CD4-positive, alpha-beta T cell treated with Interleukin-17A for 1 hour (primary cell): Measurements from ENCODE around the gene ACP7.

ENCODE experiments used
- DNase-seq: peaks from one replicate; pipeline ENCODE4 v3.0.0-alpha.2; 2020

Gene ACP7

DNA sequence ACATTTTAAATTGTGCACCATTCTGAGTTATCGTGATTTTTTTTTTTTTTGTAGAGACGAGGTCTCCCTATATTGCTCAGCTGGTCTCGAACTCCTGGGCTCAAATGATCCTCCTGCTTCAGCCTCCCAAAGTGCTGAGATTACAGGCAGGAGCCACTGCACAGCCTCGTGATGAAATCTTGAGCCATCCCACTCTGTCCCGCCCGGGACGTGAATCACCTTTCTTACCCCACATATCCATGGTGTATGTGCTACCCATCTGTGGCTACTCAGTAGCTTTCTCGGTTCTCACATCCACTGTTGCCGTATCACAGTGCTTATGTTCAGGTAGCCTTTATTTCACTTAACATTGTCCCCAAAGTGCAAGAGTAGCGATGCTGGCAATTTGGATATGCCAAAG is 67.9 kb downstream of the ACP7 start:
- DNase-seq, result no peak

DNA sequence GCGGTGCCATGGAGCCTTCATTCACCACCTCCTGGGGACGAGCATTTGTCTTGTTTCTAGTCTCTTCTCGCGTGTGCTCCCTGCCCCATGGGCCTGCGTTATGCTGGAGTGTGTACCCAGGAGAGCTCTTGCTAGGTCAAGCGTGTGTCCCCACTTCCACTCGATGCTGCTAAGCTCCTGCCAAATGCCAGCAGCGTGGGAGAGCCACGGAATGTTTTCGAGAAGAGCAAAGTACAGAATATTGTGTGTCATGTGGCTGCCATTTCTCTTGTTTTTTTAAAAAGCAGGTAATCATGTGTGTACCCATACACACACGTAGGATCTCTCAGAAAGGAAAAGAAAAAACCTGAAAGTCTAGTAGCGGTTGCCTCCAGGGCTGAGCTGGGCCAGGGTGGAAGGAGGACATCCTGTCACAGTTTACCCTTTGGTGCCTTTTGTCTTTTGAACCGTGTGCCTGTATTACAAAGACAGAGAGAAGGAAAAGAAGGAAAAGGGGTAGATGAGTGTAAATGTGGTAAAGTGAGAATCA is 70.0 kb downstream of the ACP7 start:
- DNase-seq, result no peak

DNA sequence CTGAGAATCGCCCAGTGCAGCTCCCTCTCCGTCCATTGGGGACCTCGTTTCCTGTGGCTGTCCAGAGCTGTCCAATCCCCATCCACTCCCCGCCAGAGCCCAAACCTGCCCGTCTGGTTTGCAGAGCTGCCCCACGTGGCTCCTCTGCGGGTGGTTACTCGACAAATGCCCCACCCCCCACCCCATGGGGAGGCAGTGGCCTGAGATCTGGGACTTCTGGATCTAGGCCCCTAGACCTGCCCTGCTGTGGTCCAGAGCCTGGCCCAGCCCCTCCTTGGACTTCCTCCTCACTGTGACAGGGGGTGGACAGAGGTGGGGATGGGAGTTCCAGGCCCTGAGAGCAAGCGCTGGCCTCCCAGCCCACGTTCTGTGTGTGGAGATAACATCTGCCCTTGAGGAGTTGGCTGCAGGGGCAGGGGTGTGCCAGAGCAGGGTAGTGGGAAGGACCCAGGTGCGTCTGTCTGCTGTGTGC is 70.5 kb downstream of the ACP7 start:
- no peak for DNase-seq

DNA sequence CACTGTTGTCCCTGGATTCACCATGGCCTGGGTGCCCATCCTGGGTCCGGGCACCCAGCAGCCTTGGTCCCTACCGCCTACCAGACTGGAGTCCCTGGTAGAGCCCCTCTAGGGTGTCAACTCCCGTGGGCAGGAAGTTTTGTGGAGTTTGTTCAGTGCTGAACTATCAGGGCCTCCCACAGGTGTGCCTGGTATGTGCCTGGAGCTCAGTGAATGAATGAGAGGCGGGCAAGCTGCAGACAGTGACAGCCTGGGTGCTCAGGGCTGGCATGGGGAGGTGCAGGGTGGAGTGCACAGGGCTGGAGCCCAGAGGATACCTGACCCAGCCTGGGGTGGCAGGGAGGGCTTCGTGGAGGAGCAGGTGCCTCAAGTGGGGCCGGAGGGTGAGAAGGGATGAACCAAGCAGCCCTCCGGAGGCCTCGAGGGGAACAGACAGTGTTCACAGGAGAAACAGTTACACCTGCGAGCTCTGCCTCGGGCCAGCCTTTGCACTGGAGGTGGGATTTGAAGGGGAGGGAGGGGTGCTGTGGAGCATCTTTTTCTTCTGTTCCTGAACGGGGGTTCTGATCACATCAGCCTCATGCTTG is 71.0 kb downstream of the ACP7 start:
- no peak for DNase-seq

DNA sequence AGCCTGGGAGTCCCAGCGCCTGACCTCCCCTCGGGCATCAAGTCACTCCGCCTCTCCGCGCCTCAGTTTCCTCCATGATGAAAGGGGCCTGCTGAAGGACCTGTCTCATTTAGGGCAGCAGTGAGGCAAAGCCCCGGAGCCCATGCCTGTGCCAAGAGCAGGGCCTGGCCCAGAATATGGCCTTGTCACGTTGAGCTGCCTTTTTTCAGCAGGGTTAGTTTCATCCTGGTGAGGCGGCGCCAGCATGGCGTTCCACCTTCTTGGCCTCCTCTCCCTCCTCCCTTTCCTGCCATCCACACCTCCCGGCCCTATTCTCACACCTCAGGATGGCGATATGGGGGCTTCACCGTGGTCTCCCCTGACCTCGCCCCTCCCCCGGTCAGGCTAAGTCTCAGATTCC is 71.6 kb downstream of the ACP7 start:
- no peak for DNase-seq

DNA sequence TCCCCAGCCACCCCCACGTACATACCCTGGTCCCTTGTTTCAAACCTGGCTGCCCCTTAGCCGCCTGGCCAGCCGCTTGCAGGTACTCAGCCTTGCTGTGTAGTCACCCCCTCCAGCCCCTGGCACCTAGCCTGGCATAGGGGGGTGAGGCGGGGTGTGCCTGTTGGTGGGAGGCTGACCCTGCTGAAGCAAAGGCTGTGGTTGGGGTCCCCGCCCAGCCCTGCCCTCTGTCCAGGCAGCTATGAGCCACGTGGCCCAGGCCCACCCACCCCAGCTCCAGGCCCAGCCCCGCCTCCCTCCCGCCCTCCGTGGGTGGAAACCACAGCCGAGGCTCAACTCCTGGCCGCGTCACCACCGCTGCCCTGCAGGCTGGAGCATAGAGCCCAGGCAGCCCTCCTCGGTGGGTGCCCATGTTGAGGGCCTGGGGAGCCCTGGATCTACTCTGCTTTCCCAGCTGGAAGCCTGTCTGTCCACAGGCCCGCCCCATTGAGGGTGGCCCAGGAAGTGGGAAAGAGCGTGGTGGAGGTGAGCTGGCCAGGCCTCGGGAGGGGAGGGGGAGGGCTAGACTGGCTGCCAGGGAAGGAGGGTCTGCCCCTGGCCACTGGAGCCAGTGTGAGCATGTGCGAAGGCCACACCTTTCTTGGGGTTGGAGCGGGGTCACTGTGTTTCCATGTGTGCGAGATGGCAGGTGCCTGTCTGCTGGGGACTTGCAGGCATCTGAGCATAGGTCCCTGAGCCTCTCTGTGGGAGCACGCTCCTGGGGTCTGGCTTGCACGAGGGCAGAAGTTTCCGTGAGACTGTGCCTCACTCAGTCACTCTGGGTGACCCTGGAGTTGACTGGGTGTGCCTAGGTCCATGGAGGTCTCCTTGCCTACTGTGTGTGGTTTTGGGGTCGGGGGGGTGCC is 72.4 kb downstream of the ACP7 start:
- DNase-seq, result no peak

DNA sequence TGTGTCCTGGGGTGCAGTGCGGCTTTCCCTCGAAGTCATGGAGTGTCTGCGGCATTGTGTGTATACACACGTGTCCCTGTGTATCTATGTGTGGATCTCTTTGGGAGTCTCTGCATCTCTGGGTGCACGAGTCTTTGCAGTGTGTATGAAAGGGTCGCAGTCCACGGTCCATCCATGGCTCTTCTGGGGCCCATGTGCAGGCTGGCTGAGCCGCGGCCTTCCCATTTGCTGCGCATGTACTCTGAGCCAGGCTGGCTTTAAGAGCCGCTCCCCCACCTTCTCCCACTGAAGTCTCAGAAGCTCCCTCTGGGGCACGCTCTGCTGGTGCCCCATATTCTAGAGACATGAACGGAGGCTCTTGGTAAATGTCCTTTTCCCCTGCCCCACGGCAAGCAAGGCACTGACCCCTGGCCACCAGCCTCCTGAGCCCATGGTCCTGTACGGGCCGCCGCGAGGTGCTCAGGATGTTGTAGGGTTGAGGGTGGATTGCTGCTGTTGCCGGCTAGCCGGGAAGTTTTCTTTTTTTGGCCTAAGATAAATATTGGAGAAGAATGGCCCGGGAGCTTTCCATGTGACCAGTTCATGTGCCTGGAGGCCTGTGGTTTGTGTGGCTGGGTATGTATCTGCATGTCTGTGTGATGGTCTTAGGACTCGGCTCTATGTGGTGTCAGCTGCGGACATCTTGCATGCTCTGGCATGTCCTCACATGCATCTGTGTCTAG is 73.3 kb downstream of the ACP7 start:
- DNase-seq, result no peak

DNA sequence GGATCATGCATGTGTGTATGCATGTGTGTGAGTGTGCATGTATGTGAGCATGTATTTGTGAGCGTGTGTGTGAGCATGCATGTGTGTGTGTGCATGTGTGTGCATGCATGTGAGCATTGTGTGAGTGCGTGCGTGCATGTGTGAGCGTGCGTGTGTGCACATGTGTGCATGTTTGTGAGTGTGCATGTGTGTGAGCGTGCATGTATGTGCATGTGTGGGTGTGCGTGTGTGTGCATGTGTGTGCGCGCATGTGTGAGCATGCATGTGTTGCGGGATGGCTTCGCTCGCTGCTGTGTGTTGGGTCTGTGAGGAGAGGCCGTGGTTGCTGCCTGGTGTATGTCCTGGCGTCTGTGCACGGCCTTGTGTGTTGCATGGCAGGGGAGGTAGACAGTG is 73.8 kb downstream of the ACP7 start:
- DNase-seq, result no peak

DNA sequence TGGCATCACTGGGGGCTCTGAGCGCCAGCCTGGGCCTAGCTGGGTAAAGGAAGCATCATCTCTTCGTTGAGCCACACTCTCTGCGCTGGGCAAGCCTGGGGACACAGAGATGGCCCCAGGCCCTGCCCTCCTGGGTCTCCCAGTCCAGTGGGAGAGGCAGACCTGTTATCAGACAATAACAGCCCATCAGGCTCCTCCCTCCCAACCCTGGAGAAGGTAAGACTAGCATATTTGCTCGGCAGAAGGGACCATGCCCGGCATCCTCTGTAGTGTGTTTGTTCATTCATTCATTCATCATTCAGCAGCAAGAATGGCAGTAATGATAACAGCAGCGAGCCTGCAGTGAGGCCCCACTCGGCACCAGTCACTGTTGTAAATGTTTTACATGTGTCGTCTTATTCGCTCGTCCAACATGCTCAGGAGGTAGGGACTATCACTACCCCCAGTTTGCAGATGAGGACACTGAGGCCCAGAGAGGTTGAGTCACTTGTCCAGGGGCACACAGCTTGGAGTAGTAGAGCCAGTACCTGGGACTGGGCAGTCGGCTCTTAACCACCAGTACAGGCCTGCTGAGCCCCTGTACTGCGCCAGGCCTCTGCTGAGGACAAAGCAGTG is 74.6 kb downstream of the ACP7 start:
- DNase-seq, result no peak

DNA sequence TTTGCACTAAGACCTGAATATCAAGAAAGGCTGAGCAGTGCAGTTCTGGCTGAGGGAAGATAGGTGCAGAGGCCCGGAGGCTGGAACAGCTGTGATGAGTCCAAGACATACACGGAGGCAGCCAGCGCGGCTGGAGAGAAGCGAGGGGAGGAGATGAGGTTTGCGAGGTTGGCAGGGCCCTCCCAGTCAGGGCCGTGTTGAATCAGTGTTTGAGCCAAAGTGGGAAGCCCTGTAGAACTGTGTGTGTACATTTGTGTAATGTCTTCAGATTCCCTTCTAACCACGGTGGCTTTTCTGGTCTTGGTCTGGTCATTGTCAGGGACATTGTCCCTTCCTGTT is 76.3 kb downstream of the ACP7 start:
- no peak for DNase-seq
